Keratinocyte (primary cell): Measurements from ENCODE around the gene TSPAN18. TPM values are rescaled to one million over a fixed set of nuclear protein-coding genes. Genes with fewer than 3 reads are reported as not detected.

Source experiments
- DNase-seq: peaks from one replicate; pipeline ENCODE4 v3.0.0-alpha.2; 2011; ENCODE audit warnings: low read depth, missing footprints, low spot score
- FAIRE-seq: peaks from 2 replicates; lab custom pipeline; 2011; peaks lifted over from hg19 to GRCh38; lab: Jason Lieb, UNC
- H2AFZ ChIP-seq: 2 replicates; pipeline ENCODE4 v1.6.0; 2012; ENCODE audit warnings: low read length, control low read depth, inconsistent platforms; ENCODE audit not compliant: control insufficient read depth
- H3K27ac ChIP-seq: 2 replicates; pipeline ENCODE4 v1.5.1; 2011; ENCODE audit warnings: low read length; ENCODE audit not compliant: control insufficient read depth, insufficient read depth
- H3K27me3 ChIP-seq: 3 replicates; pipeline ENCODE4 v1.6.0; 2011; ENCODE audit warnings: low read length; ENCODE audit not compliant: control insufficient read depth, insufficient read depth; ENCODE audit errors: extremely low read depth
- H3K36me3 ChIP-seq, 2 experiments: 2 replicates in 1 of 2; 3 replicates in 1 of 2; pipeline ENCODE4 v1.5.1; 2011; ENCODE audit warnings: low read length in 2 of 2, mild to moderate bottlenecking in 1 of 2; ENCODE audit not compliant: control insufficient read depth in 2 of 2, insufficient read depth in 2 of 2; ENCODE audit errors: extremely low read depth in 1 of 2
- H3K4me1 ChIP-seq: 3 replicates; pipeline ENCODE4 v1.5.1; 2011; ENCODE audit warnings: low read length; ENCODE audit not compliant: control insufficient read depth, insufficient read depth; ENCODE audit errors: extremely low read depth
- H3K4me2 ChIP-seq: 3 replicates; pipeline ENCODE4 v1.6.0; 2011; ENCODE audit warnings: low read depth, low read length; ENCODE audit not compliant: control insufficient read depth, insufficient read depth; ENCODE audit errors: extremely low read depth
- H3K4me3 ChIP-seq, 3 experiments: fragments of 200-600 bp in 1 of 3; sonication (generic) in 1 of 3; 2 replicates in 2 of 3; 3 replicates in 1 of 3; pipeline ENCODE4 v1.5.1; 2011 to 2016; ENCODE audit warnings: low read length in 3 of 3, mild to moderate bottlenecking in 3 of 3, control low read depth in 2 of 3, inconsistent platforms in 1 of 3, low read depth in 1 of 3, mixed read lengths in 1 of 3, mixed run types in 1 of 3, moderate library complexity in 1 of 3; ENCODE audit not compliant: control insufficient read depth in 2 of 3, insufficient read depth in 2 of 3; ENCODE audit errors: extremely low read depth in 1 of 3
- H3K79me2 ChIP-seq: 2 replicates; pipeline ENCODE4 v1.6.0; 2012; ENCODE audit warnings: low read length; ENCODE audit not compliant: control insufficient read depth, insufficient read depth
- H3K9ac ChIP-seq: 3 replicates; pipeline ENCODE4 v1.6.0; 2011; ENCODE audit warnings: low read length; ENCODE audit not compliant: control insufficient read depth, insufficient read depth; ENCODE audit errors: extremely low read depth
- H3K9me1 ChIP-seq: 3 replicates; pipeline ENCODE4 v1.6.0; 2011; ENCODE audit warnings: low read length; ENCODE audit not compliant: control insufficient read depth, insufficient read depth; ENCODE audit errors: extremely low read depth
- H3K9me3 ChIP-seq: 2 replicates; pipeline ENCODE4 v1.5.1; 2012; ENCODE audit warnings: low read depth, low read length; ENCODE audit not compliant: control insufficient read depth
- H4K20me1 ChIP-seq: 3 replicates; pipeline ENCODE4 v1.6.0; 2011; ENCODE audit warnings: low read length; ENCODE audit not compliant: control insufficient read depth, insufficient read depth; ENCODE audit errors: extremely low read depth
- CTCF ChIP-seq, 3 experiments: IDR thresholded peaks in 1 of 3; conservative IDR thresholded peaks in 1 of 3; optimal IDR thresholded peaks in 1 of 3; 2 replicates in 2 of 3; 3 replicates in 1 of 3; pipeline versions ENCODE3 to v1.5.1; 2011; ENCODE audit warnings: low read length in 3 of 3, mild to moderate bottlenecking in 3 of 3, moderate library complexity in 2 of 3, control low read depth in 1 of 3, inconsistent platforms in 1 of 3; ENCODE audit not compliant: insufficient read depth in 2 of 3; ENCODE audit errors: extremely low read depth in 1 of 3
- EZH2 ChIP-seq: IDR thresholded peaks from one replicate; pipeline ENCODE4 v1.6.1; 2012; ENCODE audit warnings: inconsistent platforms, mild to moderate bottlenecking, low read length, moderate library complexity
- dilution Hi-C: fragments of 300-500 bp; cut with MboI; formaldehyde crosslinking; loops from one replicate; pipeline ENCODE4 v1.7.0; 2020; ENCODE audit warnings: low sequenced_read_pairs; ENCODE audit not compliant: extremely low pct_ligation_motif_present
- polyA plus RNA-seq, 5 experiments: library from polyadenylated mRNA; depleted of rRNA in 3 of 5; stranded (reverse) in 3 of 5; stranded (forward) in 1 of 5; unstranded in 1 of 5; fragments of >200 nt; gene quantifications; 1 replicate in 1 of 5; 2 replicates in 3 of 5; 3 replicates in 1 of 5; pipeline versions ENCODE4 v1.2.1 to v1.2.3, GENCODE V29; 2011 to 2012; ENCODE audit warnings: missing spikeins in 2 of 5, low read depth in 1 of 5, low replicate concordance in 1 of 5

The TSPAN18 gene
- polyA plus RNA-seq, 1 donor (not counting 4 experiments of a cell fraction or from before 2014, with no cell fraction given) = not detected

DNA sequence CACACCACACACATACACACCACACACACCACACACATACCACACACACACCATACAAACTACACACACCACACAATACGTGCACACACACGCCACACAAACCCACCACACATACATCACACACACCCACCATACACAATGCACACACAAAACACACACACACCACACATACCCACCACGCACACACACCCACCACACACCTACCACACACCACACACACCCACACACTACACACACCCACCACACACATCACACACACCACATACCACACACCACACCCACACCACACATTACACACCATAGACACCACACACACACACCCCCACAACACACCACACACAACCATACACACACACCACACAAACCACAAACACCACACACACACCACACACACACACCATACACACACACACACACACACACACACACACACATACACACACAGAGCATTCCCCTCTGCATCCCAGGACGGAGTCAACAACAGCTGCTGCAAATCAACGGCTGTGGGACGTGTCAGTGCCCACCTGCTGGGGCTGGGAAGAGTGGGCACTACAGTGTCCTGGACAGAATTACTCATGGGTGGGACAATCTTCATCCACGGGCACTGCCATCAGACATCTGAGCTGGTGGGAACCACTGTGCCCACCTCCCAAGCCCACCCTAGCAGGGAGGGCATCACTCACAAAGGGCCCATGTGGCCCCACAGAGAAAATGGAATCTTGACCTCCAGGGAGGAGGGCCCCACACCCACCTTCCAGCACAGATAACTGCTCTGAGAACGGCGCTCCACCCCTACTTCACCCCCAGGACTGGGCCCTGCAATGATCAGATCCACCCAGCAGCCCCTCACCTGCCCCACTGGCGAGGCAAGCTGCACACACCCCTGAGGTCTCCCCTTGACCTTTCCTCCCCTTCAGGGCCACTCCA lies 215.5 kb downstream of the TSPAN18 start:
- H3K4me2 ChIP-seq = no peak overlapping the region
- DNase-seq = no peak
- H3K27me3 ChIP-seq = no peaks in the 10 kb centered on the region
- peaks cover 11% of the 10 kb centered on the region for H3K79me2 ChIP-seq
- peaks cover 7 to 8% of the 10 kb centered on the region in 2 experiments for H3K36me3 ChIP-seq
- H3K9ac ChIP-seq = no peak overlapping the region
- H2AFZ ChIP-seq = no peak overlapping the region
- H3K4me3 ChIP-seq = no peak overlapping the region
- dilution Hi-C loops = loop anchor here (25.0 kb wide), 1 partner anchor 395 kb away; no protein-coding TSS in a partner anchor
- H3K9me1 ChIP-seq = no peaks in the 10 kb centered on the region
- peaks cover 19% of the 10 kb centered on the region for H4K20me1 ChIP-seq
- FAIRE-seq = peak; percentile 78
- no peaks in the 10 kb centered on the region for H3K9me3 ChIP-seq
- TF ChIP-seq CTCF (optimal IDR thresholded peaks at IDR 0.05 in 1 of 3, IDR thresholded peaks at IDR 0.05 in 1 of 3, conservative IDR thresholded peaks at IDR 0.05 in 1 of 3; ENCODE audit: extremely low read depth in 1 of 3, insufficient read depth in 2 of 3, low read length in 3 of 3) (no peak), EZH2 (no peak)
- peaks cover 16% of the 10 kb centered on the region for H3K4me1 ChIP-seq
- no peak overlapping the region for H3K27ac ChIP-seq

DNA sequence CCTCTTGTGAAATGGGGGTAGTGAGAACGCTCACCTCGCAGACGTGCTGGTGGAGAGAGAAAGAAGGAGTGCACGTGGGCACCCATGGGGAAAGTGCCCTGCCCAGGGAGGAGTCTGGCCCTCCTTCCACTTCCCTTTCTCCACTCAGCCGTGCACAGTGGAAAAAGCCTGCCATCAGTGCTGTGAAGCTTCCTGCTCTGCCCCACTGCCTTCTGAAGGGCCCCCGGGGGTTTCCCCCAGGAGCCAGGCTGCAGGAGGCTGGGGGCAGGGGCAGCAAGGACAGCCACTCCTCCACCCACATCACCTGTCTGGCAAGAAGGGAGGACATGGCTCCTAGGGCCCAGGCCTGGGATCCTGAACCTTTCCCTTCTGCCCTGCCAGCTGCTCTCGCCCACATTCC lies 216.4 kb downstream of the TSPAN18 start:
- Histone ChIP-seq H3K79me2 (peaks cover 15% of the 10 kb centered on the region), H3K4me1 (peaks cover 16% of the 10 kb centered on the region), H4K20me1 (peaks cover 25% of the 10 kb centered on the region), H3K4me3 (no peak overlapping the region), H3K27ac (no peak overlapping the region), H3K9ac (no peak overlapping the region), H3K9me3 (no peaks in the 10 kb centered on the region), H3K9me1 (no peaks in the 10 kb centered on the region), H3K4me2 (no peak overlapping the region), H3K27me3 (no peaks in the 10 kb centered on the region), H2AFZ (no peak overlapping the region), H3K36me3 (peaks cover 7 to 8% of the 10 kb centered on the region in 2 experiments)
- FAIRE-seq = no peak
- dilution Hi-C loops = loop anchor here (25.0 kb wide), 1 partner anchor 394 kb away; no protein-coding TSS in a partner anchor
- no peak for DNase-seq
- no peak for TF ChIP-seq CTCF (optimal IDR thresholded peaks at IDR 0.05 in 1 of 3, IDR thresholded peaks at IDR 0.05 in 1 of 3, conservative IDR thresholded peaks at IDR 0.05 in 1 of 3; ENCODE audit: extremely low read depth in 1 of 3, insufficient read depth in 2 of 3, low read length in 3 of 3)
- no peak for TF ChIP-seq EZH2
